Esophagus muscularis mucosa (tissue), 4 donors: Measurements from ENCODE around the gene ALPL. TPM values are rescaled to one million over a fixed set of nuclear protein-coding genes. Genes with fewer than 3 reads are reported as not detected.

Experiments
- DNase-seq: peaks from one replicate; pipeline ENCODE4 v3.0.0-alpha.2; 2017; ENCODE audit errors: extremely low spot score
- H3K27ac ChIP-seq, 4 donors: fragments of 200-600 bp; sonication (generic); replicated peaks in 1 of 4; 1 replicate in 3 of 4; 2 replicates in 1 of 4; pipeline ENCODE4 v1.5.1; 2016 to 2019; ENCODE audit warnings: mild to moderate bottlenecking in 1 of 4
- H3K27me3 ChIP-seq, 4 donors: fragments of 200-600 bp; sonication (generic); one replicate each; pipeline versions ENCODE4 v1.5.1 to v1.6.0; 2016 to 2019
- H3K36me3 ChIP-seq, 4 donors: fragments of 200-600 bp; sonication (generic); one replicate each; pipeline ENCODE4 v1.5.1; 2016 to 2019
- H3K4me1 ChIP-seq, 4 donors: fragments of 200-600 bp; sonication (generic); one replicate each; pipeline ENCODE4 v1.5.1; 2016 to 2019
- H3K4me3 ChIP-seq, 4 donors: fragments of 200-600 bp; sonication (generic); 1 replicate in 2 of 4; 2 replicates in 2 of 4; pipeline ENCODE4 v1.5.1; 2016 to 2019; ENCODE audit warnings: mild to moderate bottlenecking in 4 of 4, moderate library complexity in 1 of 4
- H3K9me3 ChIP-seq, 4 donors: fragments of 200-600 bp; sonication (generic); 1 replicate in 3 of 4; 2 replicates in 1 of 4; pipeline ENCODE4 v1.5.1; 2016 to 2019
- EP300 ChIP-seq: sonication (generic); formaldehyde crosslinking; IDR thresholded peaks from one replicate; pipeline ENCODE4 v1.6.1; 2017; ENCODE audit warnings: antibody characterized with exemption
- POLR2A ChIP-seq: fragments of 450-650 bp; IDR thresholded peaks from one replicate; pipeline ENCODE4 v1.6.1; 2017; ENCODE audit warnings: antibody characterized with exemption, moderate library complexity, mild to moderate bottlenecking, low read depth
- POLR2AphosphoS5 ChIP-seq, 2 donors: sonication (generic); formaldehyde crosslinking; IDR thresholded peaks; one replicate each; pipeline ENCODE4 v1.6.1; 2017; ENCODE audit warnings: antibody characterized with exemption in 2 of 2
- WGBS: methylation state at CpG from one replicate; pipeline ENCODE4 v1.1.5; 2018; 5-methylcytosine and 5-hydroxymethylcytosine counted together
- intact Hi-C: fragments of 100-400 bp; cut with DNase I; formaldehyde crosslinking; loops from one replicate; pipeline ENCODE4 v1.15.1; 2023
- total RNA-seq, 4 donors: library from RNA; depleted of rRNA; stranded (reverse); fragments of >200 nt; gene quantifications; one replicate each; pipeline versions ENCODE4 v1.1.0 to v1.2.1, GENCODE V29; 2016
- TF ChIP-seq, protein P1 (sequence below), 3 experiments: fragments of 200-600 bp in 2 of 3; fragments of 450-650 bp in 1 of 3; sonication (generic) in 2 of 3; IDR thresholded peaks; one replicate each; pipeline ENCODE4 v1.5.1; 2017 to 2019; ENCODE audit warnings: antibody characterized with exemption in 3 of 3, mild to moderate bottlenecking in 2 of 3, moderate library complexity in 1 of 3

ALPL gene
- total RNA-seq, 4 donors from 2014 or later: 1.2 to 10.3 (median 3.8) TPM

DNA sequence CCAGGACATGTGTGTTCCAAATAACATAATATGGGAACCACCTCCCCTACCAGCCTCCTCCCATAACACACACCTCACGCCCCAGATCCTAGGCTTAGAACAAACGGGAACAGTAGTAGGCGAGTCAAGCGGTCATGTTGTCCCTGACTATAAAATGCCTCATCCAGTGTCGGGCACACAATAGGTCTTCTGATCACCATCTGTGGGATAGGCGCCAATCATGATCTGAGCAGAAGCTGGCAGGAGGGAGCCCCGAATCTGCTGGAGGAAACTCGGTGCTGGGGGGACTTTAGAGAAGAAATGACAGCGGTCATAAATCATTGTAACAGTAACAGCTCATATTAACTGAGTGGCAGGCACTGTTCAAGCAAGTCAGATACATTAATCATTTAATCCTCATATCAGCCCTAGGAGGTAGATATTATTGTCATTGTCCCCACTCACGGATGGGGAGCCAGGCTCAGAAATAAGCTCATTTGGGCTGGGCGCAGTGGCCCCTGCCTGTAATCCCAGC, 13.4 kb downstream of the ALPL start:
- Histone ChIP-seq H3K9me3 (no peaks in the 10 kb centered on the region), H3K36me3 (no peaks in the 10 kb centered on the region), H3K4me1 (peaks cover 3 to 9% (median 5%) of the 10 kb centered on the region in 4 donors), H3K27ac (no peak overlapping the region), H3K4me3 (no peak overlapping the region), H3K27me3 (peaks cover 0 to 3% (median 0%) of the 10 kb centered on the region in 4 donors)
- no peak for DNase-seq
- WGBS: 85% methylated on average over 11 of the region's 11 CpGs
- intact Hi-C loops: no loop called here
- TF ChIP-seq, protein P1, sequence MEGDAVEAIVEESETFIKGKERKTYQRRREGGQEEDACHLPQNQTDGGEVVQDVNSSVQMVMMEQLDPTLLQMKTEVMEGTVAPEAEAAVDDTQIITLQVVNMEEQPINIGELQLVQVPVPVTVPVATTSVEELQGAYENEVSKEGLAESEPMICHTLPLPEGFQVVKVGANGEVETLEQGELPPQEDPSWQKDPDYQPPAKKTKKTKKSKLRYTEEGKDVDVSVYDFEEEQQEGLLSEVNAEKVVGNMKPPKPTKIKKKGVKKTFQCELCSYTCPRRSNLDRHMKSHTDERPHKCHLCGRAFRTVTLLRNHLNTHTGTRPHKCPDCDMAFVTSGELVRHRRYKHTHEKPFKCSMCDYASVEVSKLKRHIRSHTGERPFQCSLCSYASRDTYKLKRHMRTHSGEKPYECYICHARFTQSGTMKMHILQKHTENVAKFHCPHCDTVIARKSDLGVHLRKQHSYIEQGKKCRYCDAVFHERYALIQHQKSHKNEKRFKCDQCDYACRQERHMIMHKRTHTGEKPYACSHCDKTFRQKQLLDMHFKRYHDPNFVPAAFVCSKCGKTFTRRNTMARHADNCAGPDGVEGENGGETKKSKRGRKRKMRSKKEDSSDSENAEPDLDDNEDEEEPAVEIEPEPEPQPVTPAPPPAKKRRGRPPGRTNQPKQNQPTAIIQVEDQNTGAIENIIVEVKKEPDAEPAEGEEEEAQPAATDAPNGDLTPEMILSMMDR (IDR thresholded peaks at IDR 0.05): no peak
- TF ChIP-seq POLR2AphosphoS5 (IDR thresholded peaks at IDR 0.05) (no peak), EP300 (no peak), POLR2A (no peak)

DNA sequence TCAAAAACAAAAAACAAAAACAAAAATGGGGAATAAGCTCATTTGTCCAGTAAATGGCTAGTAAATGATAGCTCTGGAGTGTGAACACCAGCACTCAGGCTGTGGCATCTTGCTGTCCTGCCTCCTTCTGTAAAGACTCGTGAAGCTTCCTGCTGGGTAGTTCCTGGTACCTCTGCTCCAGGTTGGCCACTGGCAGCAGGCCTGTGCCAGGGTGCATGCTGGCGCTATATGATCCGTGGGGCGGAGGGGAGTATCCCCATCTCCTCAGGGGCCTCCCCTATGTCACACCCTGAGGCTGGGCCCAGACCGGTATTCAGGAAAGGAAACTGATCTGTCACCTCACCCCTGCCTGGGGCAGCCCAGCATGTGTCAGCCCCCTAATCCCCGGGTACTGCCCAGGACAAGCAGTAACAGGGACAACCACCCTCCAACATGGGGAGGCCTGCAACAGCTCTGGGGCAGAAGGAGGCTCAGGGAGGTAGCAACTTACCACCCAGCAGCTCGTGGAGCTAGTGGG, 14.1 kb downstream of the ALPL start:
- Histone ChIP-seq H3K4me3 (no peak overlapping the region), H3K9me3 (no peaks in the 10 kb centered on the region), H3K27me3 (peaks cover 0 to 3% (median 0%) of the 10 kb centered on the region in 4 donors), H3K4me1 (peaks cover 3 to 9% (median 5%) of the 10 kb centered on the region in 4 donors), H3K36me3 (no peaks in the 10 kb centered on the region), H3K27ac (no peak overlapping the region)
- WGBS: 100% methylated on average over 2 of the region's 7 CpGs
- TF ChIP-seq, protein P1 (IDR thresholded peaks at IDR 0.05): no peak
- TF ChIP-seq EP300 (no peak), POLR2AphosphoS5 (IDR thresholded peaks at IDR 0.05) (no peak), POLR2A (no peak)
- no peak for DNase-seq
- intact Hi-C loops: no loop called here

DNA sequence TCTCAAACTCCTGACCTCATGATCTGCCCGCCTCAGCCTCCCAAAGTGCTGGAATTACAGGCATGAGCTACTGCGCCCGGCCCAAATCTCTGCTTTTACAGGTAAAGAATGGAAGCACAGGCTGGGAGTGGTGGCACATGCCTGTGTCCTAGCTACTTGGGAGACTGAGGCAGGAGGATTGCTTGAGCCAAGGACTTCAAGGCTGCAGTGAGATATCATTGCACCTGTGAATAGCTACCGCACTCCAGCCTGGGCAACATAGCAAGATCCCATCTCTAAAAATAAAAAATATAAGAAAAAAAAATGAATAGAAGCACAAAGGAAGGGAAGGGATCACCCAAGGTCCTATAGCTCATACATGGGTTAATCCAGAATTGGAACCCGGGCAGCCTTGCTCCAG, 15.0 kb downstream of the ALPL start:
- WGBS: 80% methylated on average over 5 of the region's 5 CpGs
- intact Hi-C loops: no loop called here
- Histone ChIP-seq H3K4me1 (peaks cover 3 to 9% (median 5%) of the 10 kb centered on the region in 4 donors), H3K36me3 (no peaks in the 10 kb centered on the region), H3K27me3 (peaks cover 0 to 3% (median 0%) of the 10 kb centered on the region in 4 donors), H3K27ac (no peak overlapping the region), H3K9me3 (no peaks in the 10 kb centered on the region), H3K4me3 (no peak overlapping the region)
- TF ChIP-seq, protein P1 (IDR thresholded peaks at IDR 0.05): no peak
- no peak for TF ChIP-seq POLR2A
- TF ChIP-seq EP300: no peak
- no peak for TF ChIP-seq POLR2AphosphoS5 (IDR thresholded peaks at IDR 0.05)
- no peak for DNase-seq

DNA sequence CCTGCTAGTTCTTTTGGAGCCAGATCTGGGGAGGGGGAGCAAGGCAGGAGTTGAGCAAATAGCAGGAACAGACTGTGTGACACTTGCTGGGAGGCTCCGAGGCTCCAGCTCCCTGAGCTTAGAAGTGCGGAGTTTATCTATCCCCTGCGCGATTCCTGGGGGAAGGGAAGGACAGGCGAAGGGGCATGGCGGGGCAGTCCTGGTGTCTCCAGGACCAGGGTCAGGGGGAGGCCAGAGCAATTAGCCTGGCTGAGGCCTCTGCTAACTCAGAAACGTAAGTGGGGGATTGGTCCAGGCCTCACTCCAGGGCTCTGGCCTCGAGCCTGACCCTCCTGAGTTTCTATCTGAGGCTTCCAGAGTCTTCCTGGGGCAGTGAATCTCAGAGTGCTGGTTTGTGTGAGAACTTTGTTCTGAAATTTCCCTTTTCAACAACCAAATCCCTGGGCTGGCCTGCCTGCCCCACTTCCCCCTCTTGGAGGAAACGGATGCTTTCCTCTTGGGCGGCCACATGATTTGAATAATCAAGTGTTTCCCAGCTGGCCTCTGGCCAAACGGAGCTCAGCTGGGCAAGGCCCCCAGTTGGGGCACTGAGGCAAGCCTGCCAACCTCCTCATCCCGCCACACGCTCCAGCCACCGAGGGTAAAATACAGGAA, 15.6 kb downstream of the ALPL start:
- Histone ChIP-seq H3K27ac (no peak overlapping the region), H3K4me3 (no peak overlapping the region), H3K9me3 (no peaks in the 10 kb centered on the region), H3K4me1 (peaks cover 3 to 9% (median 5%) of the 10 kb centered on the region in 4 donors), H3K36me3 (no peaks in the 10 kb centered on the region), H3K27me3 (peaks cover 0 to 3% (median 0%) of the 10 kb centered on the region in 4 donors)
- no peak for DNase-seq
- 61% methylated on average over 12 of the region's 14 CpGs for WGBS
- intact Hi-C loops: no loop called here
- TF ChIP-seq POLR2A: no peak

DNA sequence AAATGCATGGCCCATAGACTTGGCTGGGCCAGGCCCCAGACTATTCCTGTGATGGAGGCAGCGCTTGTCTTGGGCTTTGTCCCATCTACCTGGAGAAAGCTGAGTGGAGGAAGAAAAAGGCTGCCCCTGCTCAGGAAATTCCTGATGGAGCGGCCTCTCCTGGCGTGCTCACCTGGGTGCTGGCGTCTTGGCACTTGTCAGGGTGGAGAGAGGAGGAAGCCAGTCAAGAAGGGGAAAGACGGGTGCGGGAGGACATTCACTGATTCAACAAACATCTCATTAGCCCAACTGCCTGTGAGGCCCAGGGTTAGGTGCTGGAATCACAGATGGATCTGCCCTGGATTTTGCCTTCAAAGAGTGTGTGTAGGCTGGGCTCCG, 16.1 kb downstream of the ALPL start:
- H3K4me1 ChIP-seq: peaks cover 3 to 9% (median 5%) of the 10 kb centered on the region in 4 donors
- WGBS: 88% methylated on average over 7 of the region's 7 CpGs
- no peak for DNase-seq
- TF ChIP-seq POLR2A (no peak), EP300 (no peak), POLR2AphosphoS5 (IDR thresholded peaks at IDR 0.05) (no peak)
- TF ChIP-seq, protein P1 (IDR thresholded peaks at IDR 0.05): no peak
- intact Hi-C loops: no loop called here
- H3K36me3 ChIP-seq: no peaks in the 10 kb centered on the region
- no peaks in the 10 kb centered on the region for H3K9me3 ChIP-seq
- H3K27me3 ChIP-seq: peaks cover 0 to 4% (median 0%) of the 10 kb centered on the region in 4 donors
- H3K27ac ChIP-seq: no peak overlapping the region
- H3K4me3 ChIP-seq: no peak overlapping the region
